Psoas muscle (tissue), 8 donors: ENCODE data around the gene ARMH3. TPM values are rescaled to one million over a fixed set of nuclear protein-coding genes. Genes with fewer than 3 reads are reported as not detected.

ENCODE experiments used
- ATAC-seq, 4 donors: fragments of 200-7000 bp; cut with Tn5 transposase; one replicate each; pipeline ENCODE4 v1.9.1; 2020; ENCODE audit warnings: moderate library complexity in 3 of 4, mild to moderate bottlenecking in 2 of 4
- DNase-seq, 2 donors: peaks; one replicate each; pipeline ENCODE4 v3.0.0-alpha.2; 2020
- H3K27ac ChIP-seq: fragments of 200-600 bp; one replicate; pipeline ENCODE4 v1.8.0; 2022
- H3K27me3 ChIP-seq, 3 donors: fragments of 200-600 bp in 1 of 3; one replicate each; pipeline versions ENCODE4 v1.6.1 to v1.8.0; 2013 to 2022; ENCODE audit warnings: low read length in 2 of 3, mild to moderate bottlenecking in 2 of 3, moderate library complexity in 1 of 3; ENCODE audit not compliant: insufficient read depth in 3 of 3
- H3K36me3 ChIP-seq, 2 donors: fragments of 200-600 bp in 1 of 2; one replicate each; pipeline versions ENCODE4 v1.6.1 to v1.8.0; 2013 to 2022; ENCODE audit warnings: low read depth in 1 of 2, mild to moderate bottlenecking in 1 of 2, moderate library complexity in 1 of 2; ENCODE audit not compliant: insufficient read depth in 1 of 2
- H3K4me1 ChIP-seq: fragments of 200-600 bp; one replicate; pipeline ENCODE4 v1.8.0; 2022
- H3K4me3 ChIP-seq: fragments of 200-600 bp; one replicate; pipeline ENCODE4 v1.8.0; 2022; ENCODE audit warnings: mild to moderate bottlenecking
- H3K9me3 ChIP-seq: fragments of 200-600 bp; one replicate; pipeline ENCODE4 v1.8.0; 2022
- WGBS, 3 donors: extraction: QIAGEN DNeasy Blood & Tissue Kit; methylation state at CpG; one replicate each; pipeline versions ENCODE4 v1.1.6 to v1.1.7; 2013; 5-methylcytosine and 5-hydroxymethylcytosine counted together
- intact Hi-C, 2 donors: fragments of 100-400 bp; cut with DNase I; formaldehyde crosslinking; loops; one replicate each; pipeline versions ENCODE4 v1.11.0 to v1.14.2; 2022
- polyA plus RNA-seq, 3 donors: library from polyadenylated mRNA; stranded (reverse); fragments of 200-250 nt; gene quantifications; one replicate each; pipeline ENCODE4 v1.2.3, GENCODE V29; 2013
- total RNA-seq, 4 donors: library from RNA; stranded (reverse); fragmentation: NEBNext Ultra II Directional in 2 of 4; extraction: Animal tissue kit (Norgen Biotek cat#: 25700) in 2 of 4; gene quantifications; one replicate each; pipeline versions ENCODE4 v1.2.1 to v1.2.4, GENCODE V29; 2021 to 2023
- TF ChIP-seq, protein P1 (sequence below): fragments of 200-600 bp; IDR thresholded peaks from one replicate; pipeline ENCODE4 v1.8.0; 2022; ENCODE audit warnings: antibody characterized with exemption
- donor health status: healthy with polysubstance abuse.
- donor health status: DM: no; HTN: no; CAD: no; lungs with moderate emphysema.
- donor health status: Bipolar disorder and iron deficiency.
- donor health status: healthy.
- donor health status: DM: yes; HTN: yes; CAD: no.
- donor health status: DM: no; HTN: no; CAD: no.
- donor health status: DM: no; HTN: no; CAD: no.
- donor health status: DM: yes; HTN: yes; CAD: no.

ARMH3 gene
- total and polyA plus RNA-seq, 7 donors: 14.1 to 38.7 (median 22.9) TPM

DNA sequence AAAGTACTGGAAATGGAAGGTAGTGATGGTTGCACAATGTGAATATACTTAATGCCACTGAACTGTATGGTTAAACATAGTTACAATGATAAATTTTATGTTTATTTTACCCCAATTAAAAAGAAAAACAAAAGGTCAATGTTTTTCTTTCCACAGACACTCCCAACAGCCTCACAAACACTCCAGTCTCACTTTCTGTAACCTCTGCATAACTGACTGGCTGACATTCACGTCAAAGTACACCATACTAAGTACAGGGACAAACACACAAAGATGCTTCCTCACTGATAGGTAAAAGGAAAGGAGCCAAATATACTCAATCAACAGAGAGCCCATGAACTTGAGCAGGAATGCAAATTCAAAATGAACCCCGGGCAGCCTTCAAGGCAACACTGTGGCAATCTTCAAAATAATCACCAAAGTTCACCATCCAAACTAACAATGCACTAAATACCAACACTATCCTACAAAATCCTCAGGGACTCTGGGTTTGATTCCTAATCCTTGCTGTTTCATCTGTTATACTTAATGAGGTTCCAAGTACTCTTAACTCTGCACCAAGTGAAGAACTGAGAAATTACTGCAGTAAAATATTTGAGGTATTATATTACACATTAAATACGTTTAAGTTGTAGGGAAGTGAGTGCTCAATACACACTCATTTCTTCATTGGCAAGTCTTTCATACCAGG is 90.8 kb downstream of the ARMH3 start:
- DNase-seq: no peak

DNA sequence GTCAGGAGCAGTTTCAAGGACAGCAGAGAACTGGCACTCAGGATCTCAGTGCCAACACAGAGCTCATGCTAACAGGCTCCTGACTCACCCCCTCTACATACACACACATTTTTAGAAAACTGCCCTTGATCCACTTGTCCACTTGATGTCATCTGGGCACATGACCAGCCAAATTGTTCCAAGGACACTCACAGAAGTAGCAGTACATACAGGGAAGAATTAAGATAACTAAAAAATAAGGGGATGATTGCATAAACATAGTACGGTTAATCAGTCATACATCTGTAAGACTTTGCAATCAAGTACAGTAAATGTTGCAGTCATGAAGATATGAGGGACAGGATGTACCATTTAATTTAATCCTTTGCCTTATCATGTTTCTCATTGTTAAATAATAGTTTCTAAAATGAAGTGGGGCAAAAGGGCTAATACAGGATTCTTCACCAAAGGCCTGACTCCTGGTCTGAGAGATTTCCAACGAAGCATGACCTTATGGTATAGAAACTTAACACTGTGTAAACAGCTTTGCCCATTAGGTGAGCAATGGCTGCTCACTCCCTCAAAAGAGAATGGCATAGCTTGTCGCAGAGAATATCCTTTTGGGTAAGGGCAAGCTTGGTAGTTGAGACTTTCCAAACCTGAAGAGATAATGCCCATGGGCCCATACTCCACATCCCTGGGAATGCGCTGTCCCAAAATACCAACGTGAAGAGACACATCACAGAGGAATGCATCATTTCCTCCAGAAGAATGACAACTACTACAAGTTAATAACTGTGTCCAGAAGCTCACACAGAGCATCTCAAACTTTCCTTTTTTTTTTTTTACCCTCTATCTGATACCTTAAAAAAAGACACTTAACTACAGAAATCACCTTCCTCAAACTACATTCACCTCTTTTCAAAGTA is 94.1 kb downstream of the ARMH3 start:
- TF ChIP-seq, protein P1, sequence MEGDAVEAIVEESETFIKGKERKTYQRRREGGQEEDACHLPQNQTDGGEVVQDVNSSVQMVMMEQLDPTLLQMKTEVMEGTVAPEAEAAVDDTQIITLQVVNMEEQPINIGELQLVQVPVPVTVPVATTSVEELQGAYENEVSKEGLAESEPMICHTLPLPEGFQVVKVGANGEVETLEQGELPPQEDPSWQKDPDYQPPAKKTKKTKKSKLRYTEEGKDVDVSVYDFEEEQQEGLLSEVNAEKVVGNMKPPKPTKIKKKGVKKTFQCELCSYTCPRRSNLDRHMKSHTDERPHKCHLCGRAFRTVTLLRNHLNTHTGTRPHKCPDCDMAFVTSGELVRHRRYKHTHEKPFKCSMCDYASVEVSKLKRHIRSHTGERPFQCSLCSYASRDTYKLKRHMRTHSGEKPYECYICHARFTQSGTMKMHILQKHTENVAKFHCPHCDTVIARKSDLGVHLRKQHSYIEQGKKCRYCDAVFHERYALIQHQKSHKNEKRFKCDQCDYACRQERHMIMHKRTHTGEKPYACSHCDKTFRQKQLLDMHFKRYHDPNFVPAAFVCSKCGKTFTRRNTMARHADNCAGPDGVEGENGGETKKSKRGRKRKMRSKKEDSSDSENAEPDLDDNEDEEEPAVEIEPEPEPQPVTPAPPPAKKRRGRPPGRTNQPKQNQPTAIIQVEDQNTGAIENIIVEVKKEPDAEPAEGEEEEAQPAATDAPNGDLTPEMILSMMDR: no peak
- Histone ChIP-seq H3K27me3 (no peaks in the 10 kb centered on the region), H3K4me3 (no peak overlapping the region), H3K36me3 (peaks cover 0 to 15% of the 10 kb centered on the region in 2 donors), H3K9me3 (no peaks in the 10 kb centered on the region), H3K27ac (peak overlapping the region; percentile 78), H3K4me1 (peaks cover 28% of the 10 kb centered on the region)
- DNase-seq (peak; percentile 49 to 65), ATAC-seq (peak; percentile 86 to 90 (median 88))
- 44 to 62% (median 46%) methylated on average over 5 of the region's 5 CpGs for WGBS, 3 donors
- intact Hi-C loops: no loop called here

More for the DNA sequence above, 90.8 kb downstream of the ARMH3 start:
- Histone ChIP-seq H3K4me3 (no peak overlapping the region), H3K4me1 (peaks cover 29% of the 10 kb centered on the region), H3K9me3 (no peaks in the 10 kb centered on the region), H3K27ac (no peak overlapping the region), H3K27me3 (no peaks in the 10 kb centered on the region), H3K36me3 (peaks cover 0 to 29% of the 10 kb centered on the region in 2 donors)
- ATAC-seq: no peak
- TF ChIP-seq, protein P1: no peak
- intact Hi-C loops: no loop called here
- WGBS, 3 donors: 38 to 58% (median 44%) methylated on average over 3 of the region's 3 CpGs

- TF ChIP-seq, protein P1: no peak
- Histone ChIP-seq H3K27me3 (no peaks in the 10 kb centered on the region), H3K4me1 (peaks cover 28% of the 10 kb centered on the region), H3K36me3 (peaks cover 6 to 20% of the 10 kb centered on the region in 2 donors), H3K9me3 (no peaks in the 10 kb centered on the region), H3K4me3 (no peak overlapping the region), H3K27ac (peak overlapping the region; percentile 78)
- intact Hi-C loops: no loop called here
- ATAC-seq (peak in 2 of 4 donors; percentile 35 to 37), DNase-seq (no peak)
- WGBS, 3 donors: 65 to 91% (median 78%) methylated on average over 6 of the region's 6 CpGs
These were observed 95.0 kb downstream of the ARMH3 start for GRCh38 chr10:101960879-101961395.

GRCh38 chr10:101959346-101959916 is 96.5 kb downstream of the ARMH3 start:
- Histone ChIP-seq H3K4me1 (peaks cover 28% of the 10 kb centered on the region), H3K27ac (no peak overlapping the region), H3K36me3 (peaks cover 6 to 35% of the 10 kb centered on the region in 2 donors), H3K4me3 (no peak overlapping the region), H3K9me3 (no peaks in the 10 kb centered on the region), H3K27me3 (no peaks in the 10 kb centered on the region)
- peak in 3 of 4 donors; percentile 55 to 62 (median 56) for ATAC-seq
- DNase-seq: peak in 1 of 2 donors; percentile 59
- TF ChIP-seq, protein P1: no peak
- intact Hi-C loops: no loop called here
- 74 to 92% (median 79%) methylated on average over 8 of the region's 8 CpGs for WGBS, 3 donors
